Measurements from ENCODE around the gene PMS2.

Gene PMS2

GRCh38 chr7:6030988-6031387, 22.1 kb upstream of the PMS2 start, which contains the start of gene ANKRD61:
Gene ANKRD61 (plus strand): TSS chr7:6031376. CDS start chr7:6031376, 0 bp downstream.
- FAIRE-seq (no peak), DNase-seq (ENCODE audit: insufficient read length) (no peak)
- no peak for TF ChIP-seq TAF1 (IDR thresholded peaks at IDR 0.05; ENCODE audit: borderline replicate concordance, low read depth, low read length)
- no peak for TF ChIP-seq POLR2A (IDR thresholded peaks at IDR 0.05; ENCODE audit: low read depth, low read length)
- TF ChIP-seq POLR2AphosphoS5 (IDR thresholded peaks at IDR 0.05; ENCODE audit: low read depth, low read length) = no peak

- DNase-seq (ENCODE audit: insufficient read length) = no peak
- TF ChIP-seq POLR2A (IDR thresholded peaks at IDR 0.05; ENCODE audit: low read depth, low read length) (no peak), TAF1 (IDR thresholded peaks at IDR 0.05; ENCODE audit: borderline replicate concordance, low read depth, low read length) (no peak), POLR2AphosphoS5 (IDR thresholded peaks at IDR 0.05; ENCODE audit: low read depth, low read length) (no peak)
- no peak for FAIRE-seq
These were observed 19.7 kb upstream of the PMS2 start for GRCh38 chr7:6028563-6028962.

GRCh38 chr7:6027806-6028365, 19.0 kb upstream of the PMS2 start:
- FAIRE-seq (no peak), DNase-seq (ENCODE audit: insufficient read length) (no peak)
- TF ChIP-seq TAF1 (IDR thresholded peaks at IDR 0.05; ENCODE audit: borderline replicate concordance, low read depth, low read length) (no peak), POLR2A (IDR thresholded peaks at IDR 0.05; ENCODE audit: low read depth, low read length) (no peak), POLR2AphosphoS5 (IDR thresholded peaks at IDR 0.05; ENCODE audit: low read depth, low read length) (no peak)

GRCh38 chr7:6026820-6027311, 18.0 kb upstream of the PMS2 start:
- FAIRE-seq (no peak), DNase-seq (ENCODE audit: insufficient read length) (no peak)
- no peak for TF ChIP-seq TAF1 (IDR thresholded peaks at IDR 0.05; ENCODE audit: borderline replicate concordance, low read depth, low read length)
- TF ChIP-seq POLR2AphosphoS5 (IDR thresholded peaks at IDR 0.05; ENCODE audit: low read depth, low read length) = no peak
- TF ChIP-seq POLR2A (IDR thresholded peaks at IDR 0.05; ENCODE audit: low read depth, low read length) = no peak

GRCh38 chr7:6026011-6026819, 17.4 kb upstream of the PMS2 start:
- DNase-seq (ENCODE audit: insufficient read length) = peak; percentile 60
- peak; percentile 36 for FAIRE-seq
- TF ChIP-seq TAF1 (IDR thresholded peaks at IDR 0.05; ENCODE audit: borderline replicate concordance, low read depth, low read length) (no peak), POLR2A (IDR thresholded peaks at IDR 0.05; ENCODE audit: low read depth, low read length) (peak; percentile 22; the same call in 1 of the 2 replicates), POLR2AphosphoS5 (IDR thresholded peaks at IDR 0.05; ENCODE audit: low read depth, low read length) (no peak)

GRCh38 chr7:6023974-6024435, 15.2 kb upstream of the PMS2 start:
- FAIRE-seq (no peak), DNase-seq (ENCODE audit: insufficient read length) (no peak)
- TF ChIP-seq TAF1 (IDR thresholded peaks at IDR 0.05; ENCODE audit: borderline replicate concordance, low read depth, low read length) (no peak), POLR2AphosphoS5 (IDR thresholded peaks at IDR 0.05; ENCODE audit: low read depth, low read length) (0 out of 2 replicates have a peak, but pooled peaks have one; percentile 48), POLR2A (IDR thresholded peaks at IDR 0.05; ENCODE audit: low read depth, low read length) (0 out of 2 replicates have a peak, but pooled peaks have one; percentile 23)

- DNase-seq (ENCODE audit: insufficient read length) (no peak), FAIRE-seq (no peak)
- no peak for TF ChIP-seq POLR2A (IDR thresholded peaks at IDR 0.05; ENCODE audit: low read depth, low read length)
- no peak for TF ChIP-seq POLR2AphosphoS5 (IDR thresholded peaks at IDR 0.05; ENCODE audit: low read depth, low read length)
- no peak for TF ChIP-seq TAF1 (IDR thresholded peaks at IDR 0.05; ENCODE audit: borderline replicate concordance, low read depth, low read length)
These were observed 13.9 kb upstream of the PMS2 start for GRCh38 chr7:6022707-6023106.

- no peak for DNase-seq (ENCODE audit: insufficient read length)
- no peak for FAIRE-seq
These were observed 11.8 kb upstream of the PMS2 start for GRCh38 chr7:6020371-6021286.

GRCh38 chr7:6016653-6016966, 7.8 kb upstream of the PMS2 start:
- no peak for DNase-seq (ENCODE audit: insufficient read length)
- FAIRE-seq = no peak
- TF ChIP-seq POLR2A (IDR thresholded peaks at IDR 0.05; ENCODE audit: low read depth, low read length) = no peak
- no peak for TF ChIP-seq TAF1 (IDR thresholded peaks at IDR 0.05; ENCODE audit: borderline replicate concordance, low read depth, low read length)

More at GRCh38 chr7:6020371-6021286, 11.8 kb upstream of the PMS2 start:
- TF ChIP-seq TAF1 (IDR thresholded peaks at IDR 0.05; ENCODE audit: borderline replicate concordance, low read depth, low read length) = no peak
- no peak for TF ChIP-seq POLR2AphosphoS5 (IDR thresholded peaks at IDR 0.05; ENCODE audit: low read depth, low read length)
- TF ChIP-seq POLR2A (IDR thresholded peaks at IDR 0.05; ENCODE audit: low read depth, low read length) = no peak

GRCh38 chr7:6015917-6016652, 7.2 kb upstream of the PMS2 start:
- DNase-seq (ENCODE audit: insufficient read length) (no peak), FAIRE-seq (no peak)
- no peak for TF ChIP-seq POLR2AphosphoS5 (IDR thresholded peaks at IDR 0.05; ENCODE audit: low read depth, low read length)
- no peak for TF ChIP-seq TAF1 (IDR thresholded peaks at IDR 0.05; ENCODE audit: borderline replicate concordance, low read depth, low read length)
